ENCODE measurements around the gene TBCC.

TBCC gene

GRCh38 chr6:42787063-42787472, 41.2 kb upstream of the TBCC start:
- TF ChIP-seq TAF1 (IDR thresholded peaks at IDR 0.05; ENCODE audit: borderline replicate concordance, insufficient read depth, low read length), result no peak
- TF ChIP-seq REST (IDR thresholded peaks at IDR 0.05; ENCODE audit: insufficient read depth in 1 of 2, low read depth in 2 of 2, low read length in 2 of 2), result no peak
- TF ChIP-seq POLR2AphosphoS5 (IDR thresholded peaks at IDR 0.05; ENCODE audit: low read depth, low read length), result 0 out of 2 replicates have a peak, but pooled peaks have one; percentile 40
- TF ChIP-seq FOXP2 (optimal IDR thresholded peaks at IDR 0.05; ENCODE audit: borderline replicate concordance, extremely low read depth, extremely low read length, insufficient read depth), result no peak
- TF ChIP-seq SIN3A (IDR thresholded peaks at IDR 0.05; ENCODE audit: borderline replicate concordance, insufficient read depth, low read length), result no peak

- TF ChIP-seq SIN3A (IDR thresholded peaks at IDR 0.05; ENCODE audit: borderline replicate concordance, insufficient read depth, low read length) (no peak), TAF1 (IDR thresholded peaks at IDR 0.05; ENCODE audit: borderline replicate concordance, insufficient read depth, low read length) (no peak), FOXP2 (optimal IDR thresholded peaks at IDR 0.05; ENCODE audit: borderline replicate concordance, extremely low read depth, extremely low read length, insufficient read depth) (no peak), POLR2AphosphoS5 (IDR thresholded peaks at IDR 0.05; ENCODE audit: low read depth, low read length) (no peak), REST (IDR thresholded peaks at IDR 0.05; ENCODE audit: insufficient read depth in 1 of 2, low read depth in 2 of 2, low read length in 2 of 2) (no peak)
Observed at GRCh38 chr6:42786525-42786985, 40.7 kb upstream of the TBCC start.

GRCh38 chr6:42784717-42785498, 39.0 kb upstream of the TBCC start:
- TF ChIP-seq POLR2AphosphoS5 (IDR thresholded peaks at IDR 0.05; ENCODE audit: low read depth, low read length) (peak; percentile 21; the same call in 1 of the 2 replicates), REST (IDR thresholded peaks at IDR 0.05; ENCODE audit: insufficient read depth in 1 of 2, low read depth in 2 of 2, low read length in 2 of 2) (no peak)

- TF ChIP-seq FOXP2 (optimal IDR thresholded peaks at IDR 0.05; ENCODE audit: borderline replicate concordance, extremely low read depth, extremely low read length, insufficient read depth) (no peak), SIN3A (IDR thresholded peaks at IDR 0.05; ENCODE audit: borderline replicate concordance, insufficient read depth, low read length) (no peak), REST (IDR thresholded peaks at IDR 0.05; ENCODE audit: insufficient read depth in 1 of 2, low read depth in 2 of 2, low read length in 2 of 2) (no peak), POLR2AphosphoS5 (IDR thresholded peaks at IDR 0.05; ENCODE audit: low read depth, low read length) (no peak), TAF1 (IDR thresholded peaks at IDR 0.05; ENCODE audit: borderline replicate concordance, insufficient read depth, low read length) (no peak)
Observed at GRCh38 chr6:42783876-42784642, 38.2 kb upstream of the TBCC start.

All from PFSK-1 (cell line).